GM21825 (cell line): ENCODE results near the gene NUP98.
"Not testable (repeated sequence)": the region's sequence is repeated elsewhere in the genome, so short reads cannot be mapped to it uniquely, and the experiment has no call there.

Source experiments
- ATAC-seq: cut with Tn5 transposase; IDR thresholded peaks from one replicate; pipeline ENCODE4 v1.9.1; 2021; ENCODE audit warnings: mild to moderate bottlenecking, moderate library complexity; ENCODE audit not compliant: unreplicated experiment

NUP98 gene

DNA sequence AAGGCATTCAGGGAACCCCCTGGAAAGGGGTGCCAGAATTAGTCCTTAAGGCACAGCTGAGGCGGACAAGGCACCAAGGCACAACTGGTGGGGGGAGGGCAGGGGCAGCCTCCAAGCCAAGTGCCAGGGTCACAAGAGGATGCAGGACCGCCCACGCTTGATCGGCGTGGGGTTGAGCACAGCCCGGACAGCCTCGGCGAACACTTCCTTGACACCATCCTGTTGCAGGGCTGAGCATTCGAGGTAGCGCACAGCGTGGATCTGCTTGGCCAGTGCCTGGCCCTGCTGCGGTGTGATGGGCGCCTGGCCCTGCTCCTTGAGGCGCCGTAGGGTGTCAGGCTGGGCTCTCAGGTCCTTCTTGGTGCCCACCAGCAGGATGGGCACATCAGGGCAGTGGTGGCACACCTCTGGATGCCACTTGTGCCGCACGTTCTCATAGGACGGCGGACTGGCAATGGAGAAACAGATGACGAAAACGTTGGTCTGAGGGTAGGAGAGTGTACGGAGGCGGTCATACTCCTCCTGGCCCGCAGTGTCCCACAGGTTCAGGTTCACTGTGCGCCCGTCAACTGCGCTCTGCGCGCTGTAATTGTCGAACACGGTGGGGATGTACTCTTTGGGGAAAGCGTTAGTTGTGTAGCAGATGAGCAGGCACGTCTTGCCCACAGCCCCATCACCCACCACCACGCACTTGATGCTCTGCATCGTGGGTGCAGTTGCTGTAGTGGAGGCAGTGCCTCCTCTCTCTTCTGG lies 30.3 kb upstream of the NUP98 start:
- ATAC-seq, result no peak

DNA sequence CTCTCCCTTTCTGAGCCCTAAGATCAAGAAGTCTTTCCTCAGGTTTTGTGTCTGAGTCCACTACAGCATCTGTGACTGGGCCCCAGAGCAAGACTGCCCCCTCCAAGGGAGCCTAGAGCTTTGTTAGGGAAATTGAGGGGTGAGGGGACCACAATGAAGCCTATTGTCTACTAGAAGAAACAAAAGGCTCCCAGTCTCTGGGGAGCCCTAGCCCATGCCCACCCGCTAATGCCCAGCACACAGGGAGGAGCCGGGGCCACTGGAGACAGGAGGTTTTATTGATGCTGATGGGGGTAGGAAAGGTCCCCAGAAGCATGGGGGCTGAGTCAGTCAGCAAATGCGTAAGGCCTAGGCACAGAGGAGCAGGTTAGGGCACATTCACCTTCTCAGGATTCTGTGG lies 29.4 kb upstream of the NUP98 start:
- no peak for ATAC-seq

- ATAC-seq, result no peak
Measured at GRCh38 chr11:3825473-3826154, 28.3 kb upstream of the NUP98 start.

DNA sequence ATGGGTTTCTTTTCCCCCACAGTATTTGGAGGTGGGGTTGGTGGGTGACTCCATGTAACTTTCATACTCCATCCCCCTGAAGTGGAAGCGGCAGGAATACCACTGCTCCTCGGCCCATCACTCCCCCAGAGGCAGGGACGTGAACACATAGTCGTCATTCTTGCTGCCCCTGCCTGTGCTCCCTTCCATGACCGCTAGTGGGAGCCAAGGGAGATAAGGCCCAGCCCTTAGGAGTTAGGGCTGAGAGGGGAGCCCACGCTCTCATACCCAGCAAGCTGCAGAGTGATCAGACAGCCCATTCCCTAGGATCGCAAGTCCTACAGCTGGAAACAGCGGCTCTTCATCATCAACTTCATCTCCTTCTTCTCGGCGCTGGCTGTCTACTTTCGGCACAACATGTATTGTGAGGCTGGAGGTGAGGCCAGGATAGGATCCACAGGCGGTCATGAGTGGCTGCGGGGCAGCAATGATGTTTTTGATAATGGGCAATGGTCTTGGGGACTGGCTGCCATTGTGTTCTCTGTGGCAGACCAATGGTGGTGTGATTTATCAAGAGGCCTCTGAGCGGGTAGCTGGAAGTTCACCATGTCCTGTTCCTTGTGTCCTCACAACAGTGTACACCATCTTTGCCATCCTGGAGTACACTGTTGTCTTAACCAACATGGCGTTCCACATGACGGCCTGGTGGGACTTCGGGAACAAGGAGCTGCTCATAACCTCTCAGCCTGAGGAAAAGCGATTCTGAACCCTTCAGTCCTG lies 27.5 kb upstream of the NUP98 start:
- ATAC-seq, result peak; percentile 68

DNA sequence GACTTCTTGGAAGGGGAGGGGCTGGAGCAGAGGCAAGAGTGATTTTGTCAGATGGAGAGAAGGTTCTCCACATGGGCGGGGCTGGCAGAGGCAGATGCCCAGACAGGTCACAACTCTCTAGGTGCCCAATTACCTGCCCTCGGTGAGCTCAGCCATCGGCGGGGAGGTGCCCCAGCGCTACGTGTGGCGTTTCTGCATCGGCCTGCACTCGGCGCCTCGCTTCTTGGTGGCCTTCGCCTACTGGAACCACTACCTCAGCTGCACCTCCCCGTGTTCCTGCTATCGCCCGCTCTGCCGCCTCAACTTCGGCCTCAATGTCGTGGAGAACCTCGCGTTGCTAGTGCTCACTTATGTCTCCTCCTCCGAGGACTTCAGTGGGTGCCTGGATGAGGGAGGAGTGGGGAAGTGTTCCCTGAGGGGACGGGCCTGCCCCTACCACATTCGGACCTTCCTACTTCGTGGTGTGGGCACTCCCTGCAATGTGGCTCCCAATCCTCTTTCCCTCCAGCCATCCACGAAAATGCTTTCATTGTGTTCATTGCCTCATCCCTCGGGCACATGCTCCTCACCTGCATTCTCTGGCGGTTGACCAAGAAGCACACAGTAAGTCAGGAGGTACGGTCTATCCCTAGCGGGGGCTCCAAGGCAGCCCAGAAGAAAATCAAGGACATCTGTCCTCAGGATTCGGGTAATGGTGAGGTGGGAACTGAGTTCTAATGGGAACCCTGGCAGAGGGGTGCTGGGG lies 26.6 kb upstream of the NUP98 start:
- ATAC-seq, result no peak

- no peak for ATAC-seq
Measured at GRCh38 chr11:3823303-3823702, 25.9 kb upstream of the NUP98 start.

GRCh38 chr11:3822312-3822711 lies 25.0 kb upstream of the NUP98 start:
- ATAC-seq, result no peak

DNA sequence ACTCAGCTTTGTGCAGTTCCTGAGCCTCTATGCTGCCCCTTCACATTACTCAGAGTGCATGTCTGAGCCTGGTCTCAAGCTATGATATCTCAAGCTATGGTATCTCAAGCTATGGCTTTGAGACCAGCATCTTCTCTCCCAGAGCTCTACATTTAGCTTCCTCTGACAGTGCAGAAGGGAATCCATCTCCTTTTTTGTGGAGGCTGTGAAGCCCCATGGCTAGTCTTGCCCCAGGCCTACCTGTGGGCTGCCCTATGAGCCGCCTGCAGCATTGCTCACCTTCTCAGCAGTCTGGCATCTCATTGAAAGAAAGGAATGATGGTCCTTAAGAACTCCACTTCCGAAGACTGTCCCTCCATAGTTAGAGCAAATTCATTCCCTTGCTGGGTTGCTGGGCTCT lies 23.6 kb upstream of the NUP98 start:
- ATAC-seq, result no peak

DNA sequence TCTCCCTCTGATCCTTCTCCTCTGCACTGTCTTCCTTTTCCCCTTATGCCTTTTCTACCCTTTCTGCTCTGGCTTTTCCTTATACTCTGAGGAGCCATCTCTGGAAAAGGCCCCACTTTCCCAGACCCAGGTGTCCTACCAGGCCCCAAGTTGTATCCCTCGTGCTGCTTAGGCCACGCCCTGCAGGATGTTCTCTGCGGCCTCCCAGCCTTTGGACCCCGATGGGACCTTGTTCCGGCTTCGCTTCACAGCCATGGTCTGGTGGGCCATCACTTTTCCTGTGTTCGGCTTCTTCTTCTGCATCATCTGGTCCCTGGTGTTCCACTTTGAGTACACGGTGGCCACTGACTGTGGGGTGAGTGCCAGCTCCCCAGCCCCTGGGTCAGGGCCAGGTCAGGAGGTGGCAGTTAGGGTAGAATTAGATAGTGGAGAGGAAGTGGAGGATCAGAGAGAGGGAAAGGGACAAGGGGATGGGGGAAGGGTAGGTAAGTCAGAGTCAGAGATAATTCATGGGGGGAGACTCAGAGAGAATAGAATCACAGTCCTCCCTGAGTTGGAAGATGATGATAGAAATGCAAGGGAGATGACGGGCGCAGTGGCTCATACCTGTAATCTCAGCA lies 19.9 kb upstream of the NUP98 start:
- ATAC-seq, result no peak

DNA sequence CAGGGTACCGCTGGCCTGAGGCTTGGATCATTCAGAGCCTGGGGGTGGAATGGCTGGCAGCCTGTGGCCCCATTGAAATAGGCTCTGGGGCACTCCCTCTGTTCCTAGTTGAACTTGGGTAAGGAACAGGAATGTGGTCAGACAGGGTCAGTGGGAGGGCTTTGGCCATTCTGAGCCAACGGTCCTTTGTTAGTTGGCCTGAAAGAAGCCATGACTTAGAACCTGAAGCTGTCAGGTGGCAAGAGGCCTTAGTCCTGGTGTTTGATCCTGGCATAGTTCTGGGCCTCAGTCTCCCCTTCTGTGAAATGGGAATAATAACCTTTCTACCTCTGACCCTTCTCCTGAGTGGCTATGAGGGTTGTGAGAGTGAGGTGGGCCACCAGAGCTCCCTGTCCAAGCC lies 19.3 kb upstream of the NUP98 start:
- no peak for ATAC-seq

GRCh38 chr11:3815845-3816244 lies 18.5 kb upstream of the NUP98 start:
- ATAC-seq, result no peak

GRCh38 chr11:3814832-3815231 lies 17.5 kb upstream of the NUP98 start:
- ATAC-seq, result not testable (repeated sequence)

GRCh38 chr11:3810951-3811350 lies 13.6 kb upstream of the NUP98 start:
- ATAC-seq, result no peak

DNA sequence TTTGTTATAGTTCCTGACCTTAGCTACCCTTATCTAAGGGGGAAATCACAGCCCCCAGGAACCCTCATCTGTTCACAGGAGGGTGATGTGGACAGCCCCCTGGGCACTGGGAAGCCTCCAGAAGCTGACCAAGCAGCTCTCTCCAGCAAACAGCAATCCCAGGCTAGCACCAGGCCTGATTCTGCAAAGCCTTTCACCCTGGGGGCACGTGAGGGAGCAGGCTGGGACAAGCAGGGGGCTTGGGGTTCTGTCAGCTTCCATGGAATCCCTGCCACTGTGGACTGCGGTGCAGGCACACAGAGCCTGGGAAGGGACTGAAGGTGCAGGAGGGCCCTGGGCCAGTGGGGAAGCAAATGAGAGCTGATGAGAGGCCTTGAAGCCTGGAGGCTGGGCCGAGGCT lies 13.1 kb upstream of the NUP98 start:
- no peak for ATAC-seq

- no peak for ATAC-seq
Measured at GRCh38 chr11:3809624-3809928, 12.2 kb upstream of the NUP98 start.

GRCh38 chr11:3808861-3809623 lies 11.7 kb upstream of the NUP98 start:
- ATAC-seq, result peak; percentile 59

DNA sequence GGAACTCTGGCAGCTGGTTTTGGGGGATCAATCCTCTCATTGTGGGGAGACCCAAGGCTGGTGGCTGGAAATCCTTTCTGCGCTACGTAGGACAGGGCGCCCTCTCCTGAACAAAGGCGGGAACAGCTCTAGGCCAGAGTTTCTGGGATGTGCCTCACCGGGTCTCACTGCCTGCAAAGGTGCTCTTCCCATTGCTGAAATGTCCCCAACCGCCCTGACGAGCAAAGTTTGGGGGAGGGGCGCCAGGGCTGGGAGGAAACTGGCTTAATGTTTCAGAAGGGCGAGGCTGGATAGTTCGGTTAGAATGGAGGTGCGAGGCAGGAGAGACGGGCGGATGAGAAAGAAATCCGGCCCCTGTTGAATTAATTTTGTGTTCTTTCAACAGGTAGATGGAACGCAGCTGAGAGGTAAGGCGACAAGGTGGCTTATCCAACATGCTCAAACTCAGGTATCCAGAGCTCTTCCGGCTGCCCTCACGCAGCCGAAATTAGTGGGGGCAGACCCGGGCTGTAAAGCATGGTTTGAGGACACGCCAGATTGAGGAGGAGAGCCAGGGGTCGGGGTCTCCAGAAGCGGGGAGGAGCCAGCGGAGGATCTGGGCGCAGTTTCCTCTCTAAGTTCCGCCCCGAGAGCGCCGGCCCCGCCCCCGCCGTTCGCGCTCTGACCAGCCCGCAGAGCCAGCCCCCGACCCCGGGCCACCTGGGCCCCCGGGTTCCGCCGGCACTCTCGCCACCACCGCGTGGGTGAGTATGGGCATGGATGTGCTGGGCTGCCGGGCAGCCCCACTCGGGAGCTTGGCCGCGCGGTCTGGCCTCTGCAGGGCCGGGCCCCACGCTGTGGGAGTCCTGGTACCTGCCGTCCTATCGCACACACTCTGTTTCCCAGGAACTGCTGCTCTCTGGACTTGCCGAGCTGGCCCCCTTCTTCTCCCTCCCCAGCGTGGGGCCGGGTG lies 10.8 kb upstream of the NUP98 start, which contains the start of gene PGAP2:
Gene PGAP2, plus strand, starts transcription at position 652 of the 952 bp plus-strand sequence. CDS start 2,700 bp downstream, outside the sequence.
- peak; percentile 72 for ATAC-seq

- ATAC-seq, result no peak
Measured at GRCh38 chr11:3803726-3804495, 6.6 kb upstream of the NUP98 start.
